Measurements from ENCODE around the gene COX6B2.

The COX6B2 gene

GRCh38 chr19:55311797-55312196 is 42.7 kb downstream of the COX6B2 start:
- no peak for DNase-seq (ENCODE audit: low read depth)

GRCh38 chr19:55311397-55311796 is 43.1 kb downstream of the COX6B2 start:
- DNase-seq (ENCODE audit: low read depth), result no peak

GRCh38 chr19:55310498-55310897 is 44.0 kb downstream of the COX6B2 start:
- DNase-seq (ENCODE audit: low read depth), result no peak

- DNase-seq (ENCODE audit: low read depth), result no peak
These were observed 45.1 kb downstream of the COX6B2 start for GRCh38 chr19:55309448-55309847.

- no peak for DNase-seq (ENCODE audit: low read depth)
These were observed 46.2 kb downstream of the COX6B2 start for GRCh38 chr19:55308281-55308680.

- DNase-seq (ENCODE audit: low read depth), result no peak
These were observed 47.8 kb downstream of the COX6B2 start for GRCh38 chr19:55306712-55307111.

- no peak for DNase-seq (ENCODE audit: low read depth)
These were observed 48.4 kb downstream of the COX6B2 start for GRCh38 chr19:55305983-55306562.

GRCh38 chr19:55305491-55305890 is 49.0 kb downstream of the COX6B2 start:
- no peak for DNase-seq (ENCODE audit: low read depth)

GRCh38 chr19:55304980-55305379 is 49.5 kb downstream of the COX6B2 start:
- no peak for DNase-seq (ENCODE audit: low read depth)

GRCh38 chr19:55304279-55304978 is 50.1 kb downstream of the COX6B2 start:
- DNase-seq (ENCODE audit: low read depth), result peak; percentile 24

GRCh38 chr19:55303477-55303876 is 51.0 kb downstream of the COX6B2 start:
- DNase-seq (ENCODE audit: low read depth), result no peak

- DNase-seq (ENCODE audit: low read depth), result no peak
These were observed 52.2 kb downstream of the COX6B2 start for GRCh38 chr19:55302318-55302703.

GRCh38 chr19:55301459-55302317 is 52.8 kb downstream of the COX6B2 start:
- DNase-seq (ENCODE audit: low read depth), result peak; percentile 41

- no peak for DNase-seq (ENCODE audit: low read depth)
These were observed 53.5 kb downstream of the COX6B2 start for GRCh38 chr19:55300886-55301458.

- no peak for DNase-seq (ENCODE audit: low read depth)
These were observed 54.5 kb downstream of the COX6B2 start for GRCh38 chr19:55299991-55300390.

Data from iris pigment epithelial cell (primary cell).